Measurements from ENCODE around the gene CDCA8. TPM values are rescaled to one million over a fixed set of nuclear protein-coding genes. Genes with fewer than 3 reads are reported as not detected.

The CDCA8 gene
- total and polyA plus RNA-seq, 2 donors (not counting 3 experiments of a cell fraction or from before 2014, with no cell fraction given): 38.5 to 45.7 TPM

GRCh38 chr1:37703061-37703460, 10.7 kb downstream of the CDCA8 start:
- no peaks in the 10 kb centered on the region for H3K79me2 ChIP-seq (ENCODE audit: control insufficient read depth, insufficient read depth, low read length)
- no peak overlapping the region for H2AFZ ChIP-seq (ENCODE audit: low read depth, low read length)
- no peak overlapping the region for H3K4me2 ChIP-seq (ENCODE audit: insufficient read depth, low read length)
- H3K27ac ChIP-seq (ENCODE audit: insufficient read depth, low read depth, low read length): no peak overlapping the region
- BruUV-seq (replicated peaks): no TSS peak
- dilution Hi-C loops (cut with MboI; ENCODE audit: extremely low pct_ligation_motif_present, low sequenced_read_pairs) (no loop called here), intact Hi-C loops (cut with micrococcal nuclease) (no loop called here)
- FAIRE-seq: no peak
- H3K9me3 ChIP-seq (replicated peaks; ENCODE audit: control insufficient read depth, insufficient read depth, low read length): no peaks in the 10 kb centered on the region
- H3K27me3 ChIP-seq (ENCODE audit: control insufficient read depth in 2 of 2, insufficient read depth in 2 of 2, low read length in 2 of 2): no peaks in the 10 kb centered on the region
- H3K36me3 ChIP-seq (ENCODE audit: control insufficient read depth in 2 of 2, extremely low read depth in 1 of 2, insufficient read depth in 2 of 2, low read length in 2 of 2): peaks cover 10 to 42% of the 10 kb centered on the region in 2 experiments
- no peaks in the 10 kb centered on the region for H3K4me1 ChIP-seq (ENCODE audit: control insufficient read depth, extremely low read depth, insufficient read depth, low read length)
- no peak overlapping the region for H3K9ac ChIP-seq (replicated peaks; ENCODE audit: extremely low read depth, insufficient read depth, low read length)
- POLR2A ChIA-PET: no interaction called here
- no peak for DNase-seq (ENCODE audit: low read depth, low spot score)
- H3K4me3 ChIP-seq (replicated peaks in 1 of 3; ENCODE audit: insufficient read depth in 1 of 3, low read depth in 1 of 3, low read length in 3 of 3): no peak overlapping the region
- H4K20me1 ChIP-seq (replicated peaks; ENCODE audit: control insufficient read depth, extremely low read depth, insufficient read depth, low read length): no peaks in the 10 kb centered on the region
- CTCF ChIA-PET: no interaction called here
- TF ChIP-seq POLR2A (IDR thresholded peaks at IDR 0.05; ENCODE audit: low read depth, low read length) (no peak), GATA2 (IDR thresholded peaks at IDR 0.05; ENCODE audit: insufficient read depth, insufficient read length, low read depth, low read length) (no peak), MYC (IDR thresholded peaks at IDR 0.05; ENCODE audit: low read depth, low read length) (no peak), EZH2 (IDR thresholded peaks at IDR 0.05; ENCODE audit: borderline replicate concordance, low read depth, low read length, severe bottlenecking) (no peak), POLR2AphosphoS5 (IDR thresholded peaks at IDR 0.05; ENCODE audit: insufficient read depth, low read depth, low read length) (no peak), JUN (IDR thresholded peaks at IDR 0.05; ENCODE audit: borderline replicate concordance, insufficient read depth, insufficient read length, low read depth) (no peak), FOS (IDR thresholded peaks at IDR 0.05; ENCODE audit: borderline replicate concordance, insufficient read depth, low read length) (no peak)
- TF ChIP-seq, protein P1, sequence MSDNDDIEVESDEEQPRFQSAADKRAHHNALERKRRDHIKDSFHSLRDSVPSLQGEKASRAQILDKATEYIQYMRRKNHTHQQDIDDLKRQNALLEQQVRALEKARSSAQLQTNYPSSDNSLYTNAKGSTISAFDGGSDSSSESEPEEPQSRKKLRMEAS (IDR thresholded peaks at IDR 0.05; ENCODE audit: insufficient read depth, insufficient read length): no peak
- TF ChIP-seq, protein P2, sequence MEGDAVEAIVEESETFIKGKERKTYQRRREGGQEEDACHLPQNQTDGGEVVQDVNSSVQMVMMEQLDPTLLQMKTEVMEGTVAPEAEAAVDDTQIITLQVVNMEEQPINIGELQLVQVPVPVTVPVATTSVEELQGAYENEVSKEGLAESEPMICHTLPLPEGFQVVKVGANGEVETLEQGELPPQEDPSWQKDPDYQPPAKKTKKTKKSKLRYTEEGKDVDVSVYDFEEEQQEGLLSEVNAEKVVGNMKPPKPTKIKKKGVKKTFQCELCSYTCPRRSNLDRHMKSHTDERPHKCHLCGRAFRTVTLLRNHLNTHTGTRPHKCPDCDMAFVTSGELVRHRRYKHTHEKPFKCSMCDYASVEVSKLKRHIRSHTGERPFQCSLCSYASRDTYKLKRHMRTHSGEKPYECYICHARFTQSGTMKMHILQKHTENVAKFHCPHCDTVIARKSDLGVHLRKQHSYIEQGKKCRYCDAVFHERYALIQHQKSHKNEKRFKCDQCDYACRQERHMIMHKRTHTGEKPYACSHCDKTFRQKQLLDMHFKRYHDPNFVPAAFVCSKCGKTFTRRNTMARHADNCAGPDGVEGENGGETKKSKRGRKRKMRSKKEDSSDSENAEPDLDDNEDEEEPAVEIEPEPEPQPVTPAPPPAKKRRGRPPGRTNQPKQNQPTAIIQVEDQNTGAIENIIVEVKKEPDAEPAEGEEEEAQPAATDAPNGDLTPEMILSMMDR (IDR thresholded peaks at IDR 0.05; ENCODE audit: extremely low read depth in 1 of 2, insufficient read depth in 1 of 2, low read depth in 1 of 2, low read length in 2 of 2): no peak
- H3K9me1 ChIP-seq (replicated peaks; ENCODE audit: control insufficient read depth, extremely low read depth, insufficient read depth, low read length): no peaks in the 10 kb centered on the region

Measured in endothelial cell of umbilical vein (primary cell).